DMS79 (cell line): ENCODE measurements around the gene CD4.

Experiments used
- DNase-seq: peaks from one replicate; lab custom pipeline; 2025; lab: John Stamatoyannopoulos, UW

CD4 gene

GRCh38 chr12:6828781-6829535 is 39.6 kb downstream of the CD4 start:
- peak; percentile 45 for DNase-seq

GRCh38 chr12:6829536-6830220 is 40.4 kb downstream of the CD4 start:
- DNase-seq, result peak; percentile 45

- DNase-seq, result no peak
Measured at GRCh38 chr12:6830286-6830890, 41.1 kb downstream of the CD4 start.

GRCh38 chr12:6830999-6831398 is 41.7 kb downstream of the CD4 start:
- DNase-seq, result no peak

GRCh38 chr12:6831450-6831995 is 42.2 kb downstream of the CD4 start:
- DNase-seq, result no peak

- no peak for DNase-seq
Measured at GRCh38 chr12:6832125-6832524, 42.8 kb downstream of the CD4 start.

- DNase-seq, result no peak
Measured at GRCh38 chr12:6833189-6833890, 44.0 kb downstream of the CD4 start.

- DNase-seq, result no peak
Measured at GRCh38 chr12:6834254-6834653, 44.9 kb downstream of the CD4 start.

- DNase-seq, result no peak
Measured at GRCh38 chr12:6834873-6835272, 45.5 kb downstream of the CD4 start.

- no peak for DNase-seq
Measured at GRCh38 chr12:6836851-6837250, 47.5 kb downstream of the CD4 start.

GRCh38 chr12:6837370-6838060 is 48.2 kb downstream of the CD4 start:
- no peak for DNase-seq

- no peak for DNase-seq
Measured at GRCh38 chr12:6838854-6839253, 49.5 kb downstream of the CD4 start.

- DNase-seq, result no peak
Measured at GRCh38 chr12:6839482-6840201, 50.3 kb downstream of the CD4 start.

GRCh38 chr12:6840330-6840729 is 51.0 kb downstream of the CD4 start:
- DNase-seq, result no peak

- no peak for DNase-seq
Measured at GRCh38 chr12:6840761-6841515, 51.6 kb downstream of the CD4 start, which contains the start of gene GNB3. Gene GNB3, plus strand, starts transcription at chr12:6840925. Its CDS starts 363 bp downstream, at chr12:6841288.

GRCh38 chr12:6842075-6842474 is 52.7 kb downstream of the CD4 start:
- no peak for DNase-seq

GRCh38 chr12:6843118-6843902 is 54.0 kb downstream of the CD4 start:
- DNase-seq, result no peak

- no peak for DNase-seq
Measured at GRCh38 chr12:6845395-6845794, 56.1 kb downstream of the CD4 start.

- DNase-seq, result no peak
Measured at GRCh38 chr12:6846316-6846869, 57.1 kb downstream of the CD4 start.
